GM13977 (cell line): ENCODE results near the gene LDHB.

Experiments used
- DNase-seq: peaks from one replicate; pipeline ENCODE4 v3.0.0; 2012; ENCODE audit warnings: low spot score
- in situ Hi-C: fragments of 300-500 bp; cut with MboI; formaldehyde crosslinking; loops from one replicate; pipeline ENCODE4 v1.12.0; 2022; ENCODE audit warnings: low sequenced_read_pairs, low pct_unique_long_range_greater_than_20kb, mixed read lengths, inconsistent platforms; ENCODE audit not compliant: unreplicated experiment
- TF ChIP-seq, protein P1 (sequence below): IDR thresholded peaks from 2 replicates; pipeline ENCODE4 v1.5.1; 2012; ENCODE audit warnings: mild to moderate bottlenecking, control low read depth; ENCODE audit not compliant: insufficient read depth; ENCODE audit errors: extremely low read depth, missing control alignments

Gene LDHB

DNA sequence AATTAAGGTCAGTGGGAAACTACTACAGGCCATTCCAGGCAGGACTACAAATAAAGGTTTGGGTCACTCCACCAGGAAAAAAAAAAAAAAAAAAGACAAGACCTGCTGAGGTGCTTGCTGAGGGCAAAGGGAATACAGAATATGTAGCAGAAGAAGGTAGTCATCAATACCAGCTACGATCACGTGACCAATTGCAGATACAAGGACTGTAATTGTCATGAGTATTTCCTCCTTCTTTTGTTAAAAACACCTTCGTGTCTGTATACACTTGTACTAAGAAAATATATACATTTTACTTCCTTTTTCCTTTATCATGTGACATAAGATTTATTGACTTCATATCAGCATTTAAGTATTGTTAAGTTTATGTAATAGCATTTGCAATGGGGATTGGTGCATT, 72.2 kb downstream of the LDHB start:
- TF ChIP-seq, protein P1, sequence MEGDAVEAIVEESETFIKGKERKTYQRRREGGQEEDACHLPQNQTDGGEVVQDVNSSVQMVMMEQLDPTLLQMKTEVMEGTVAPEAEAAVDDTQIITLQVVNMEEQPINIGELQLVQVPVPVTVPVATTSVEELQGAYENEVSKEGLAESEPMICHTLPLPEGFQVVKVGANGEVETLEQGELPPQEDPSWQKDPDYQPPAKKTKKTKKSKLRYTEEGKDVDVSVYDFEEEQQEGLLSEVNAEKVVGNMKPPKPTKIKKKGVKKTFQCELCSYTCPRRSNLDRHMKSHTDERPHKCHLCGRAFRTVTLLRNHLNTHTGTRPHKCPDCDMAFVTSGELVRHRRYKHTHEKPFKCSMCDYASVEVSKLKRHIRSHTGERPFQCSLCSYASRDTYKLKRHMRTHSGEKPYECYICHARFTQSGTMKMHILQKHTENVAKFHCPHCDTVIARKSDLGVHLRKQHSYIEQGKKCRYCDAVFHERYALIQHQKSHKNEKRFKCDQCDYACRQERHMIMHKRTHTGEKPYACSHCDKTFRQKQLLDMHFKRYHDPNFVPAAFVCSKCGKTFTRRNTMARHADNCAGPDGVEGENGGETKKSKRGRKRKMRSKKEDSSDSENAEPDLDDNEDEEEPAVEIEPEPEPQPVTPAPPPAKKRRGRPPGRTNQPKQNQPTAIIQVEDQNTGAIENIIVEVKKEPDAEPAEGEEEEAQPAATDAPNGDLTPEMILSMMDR = no peak
- in situ Hi-C loops = no loop called here
- DNase-seq = no peak
